Activated naive CD4-positive, alpha-beta T cell treated with anti-CD3 and anti-CD28 coated beads, Interleukin-2, amount 50 U/mL, for 24 hours (primary cell): ENCODE data around the gene ADCYAP1.
A peak's percentile ranks its signal among the peaks of the same experiment; 100 is the strongest.
"Not testable (repeated sequence)": the region's sequence is repeated elsewhere in the genome, so short reads cannot be mapped to it uniquely, and the experiment has no call there.

ENCODE experiments used
- H3K27ac Mint-ChIP-seq: one replicate; pipeline ENCODE4 v1.8.0; 2021; ENCODE audit warnings: mild to moderate bottlenecking, mixed read lengths
- H3K27me3 Mint-ChIP-seq: one replicate; pipeline ENCODE4 v1.8.0; 2021; ENCODE audit warnings: mixed read lengths
- H3K36me3 Mint-ChIP-seq: one replicate; pipeline ENCODE4 v1.8.0; 2021; ENCODE audit warnings: mixed read lengths
- H3K4me1 Mint-ChIP-seq: one replicate; pipeline ENCODE4 v1.8.0; 2021; ENCODE audit warnings: mixed read lengths
- H3K4me3 Mint-ChIP-seq: one replicate; pipeline ENCODE4 v1.8.0; 2021; ENCODE audit warnings: mild to moderate bottlenecking, mixed read lengths
- H3K9me3 Mint-ChIP-seq: one replicate; pipeline ENCODE4 v1.8.0; 2021; ENCODE audit warnings: mixed read lengths

Gene ADCYAP1

GRCh38 chr18:904218-905090 is at the start of gene ADCYAP1:
Gene ADCYAP1 (plus strand): TSS chr18:904871. CDS start chr18:905387, 516 bp downstream.
- Mint-ChIP-seq H3K27me3 (peaks cover 55% of the 10 kb centered on the region), H3K27ac (no peak within 1 kb of the TSS)

GRCh38 chr18:857986-858385 is 46.7 kb upstream of the ADCYAP1 start:
- Mint-ChIP-seq H3K27ac (no peak overlapping the region), H3K9me3 (no peaks in the 10 kb centered on the region), H3K4me3 (no peak overlapping the region), H3K36me3 (no peaks in the 10 kb centered on the region), H3K27me3 (peaks cover 6% of the 10 kb centered on the region), H3K4me1 (no peaks in the 10 kb centered on the region)

More at GRCh38 chr18:904218-905090, at the start of gene ADCYAP1:
- Mint-ChIP-seq H3K4me1 (peaks cover 23% of the 10 kb centered on the region), H3K9me3 (peaks cover 4% of the 10 kb centered on the region), H3K36me3 (peaks cover 3% of the 10 kb centered on the region), H3K4me3 (peak within 1 kb of the TSS; percentile 60)

- Mint-ChIP-seq H3K9me3 (no peaks in the 10 kb centered on the region), H3K4me1 (peaks cover 5% of the 10 kb centered on the region), H3K27ac (no peak overlapping the region), H3K36me3 (no peaks in the 10 kb centered on the region), H3K27me3 (peaks cover 14% of the 10 kb centered on the region), H3K4me3 (no peak overlapping the region)
These were observed 39.8 kb upstream of the ADCYAP1 start for GRCh38 chr18:864872-865273.

- H3K4me3 Mint-ChIP-seq = no peak overlapping the region
- H3K27ac Mint-ChIP-seq = no peak overlapping the region
- H3K9me3 Mint-ChIP-seq = no peaks in the 10 kb centered on the region
- H3K27me3 Mint-ChIP-seq = peaks cover 16% of the 10 kb centered on the region
- H3K4me1 Mint-ChIP-seq = peaks cover 5% of the 10 kb centered on the region
- H3K36me3 Mint-ChIP-seq = peaks cover 2% of the 10 kb centered on the region
These were observed 37.4 kb upstream of the ADCYAP1 start for GRCh38 chr18:867257-867656.

- H3K9me3 Mint-ChIP-seq, H3K27ac Mint-ChIP-seq, H3K27me3 Mint-ChIP-seq, H3K4me1 Mint-ChIP-seq, H3K36me3 Mint-ChIP-seq: not testable (repeated sequence)
- peak overlapping the region; percentile 72 for H3K4me3 Mint-ChIP-seq
These were observed 31.2 kb upstream of the ADCYAP1 start for GRCh38 chr18:873426-873825.

- Mint-ChIP-seq H3K27ac (no peak overlapping the region), H3K9me3 (no peaks in the 10 kb centered on the region), H3K4me1 (peaks cover 5% of the 10 kb centered on the region)
These were observed 28.8 kb upstream of the ADCYAP1 start for GRCh38 chr18:875912-876311.

GRCh38 chr18:877238-877637 is 27.4 kb upstream of the ADCYAP1 start:
- no peak overlapping the region for H3K27ac Mint-ChIP-seq
- H3K9me3 Mint-ChIP-seq = no peaks in the 10 kb centered on the region
- peaks cover 5% of the 10 kb centered on the region for H3K4me1 Mint-ChIP-seq
- no peaks in the 10 kb centered on the region for H3K36me3 Mint-ChIP-seq
- H3K4me3 Mint-ChIP-seq = no peak overlapping the region
- H3K27me3 Mint-ChIP-seq = no peaks in the 10 kb centered on the region

More at GRCh38 chr18:875912-876311, 28.8 kb upstream of the ADCYAP1 start:
- H3K27me3 Mint-ChIP-seq = peaks cover 2% of the 10 kb centered on the region
- peaks cover 2% of the 10 kb centered on the region for H3K36me3 Mint-ChIP-seq
- no peak overlapping the region for H3K4me3 Mint-ChIP-seq

GRCh38 chr18:886076-886475 is 18.6 kb upstream of the ADCYAP1 start:
- no peaks in the 10 kb centered on the region for H3K36me3 Mint-ChIP-seq
- H3K27ac Mint-ChIP-seq = no peak overlapping the region
- no peaks in the 10 kb centered on the region for H3K4me1 Mint-ChIP-seq
- H3K9me3 Mint-ChIP-seq = no peaks in the 10 kb centered on the region
- H3K27me3 Mint-ChIP-seq = peaks cover 14% of the 10 kb centered on the region
- H3K4me3 Mint-ChIP-seq = no peak overlapping the region

GRCh38 chr18:887716-888115 is 17.0 kb upstream of the ADCYAP1 start:
- H3K27ac Mint-ChIP-seq = no peak overlapping the region
- no peak overlapping the region for H3K4me3 Mint-ChIP-seq
- no peaks in the 10 kb centered on the region for H3K4me1 Mint-ChIP-seq
- no peaks in the 10 kb centered on the region for H3K36me3 Mint-ChIP-seq
- H3K9me3 Mint-ChIP-seq = no peaks in the 10 kb centered on the region
- H3K27me3 Mint-ChIP-seq = peaks cover 16% of the 10 kb centered on the region

- no peaks in the 10 kb centered on the region for H3K36me3 Mint-ChIP-seq
- no peak overlapping the region for H3K4me3 Mint-ChIP-seq
- H3K9me3 Mint-ChIP-seq = no peaks in the 10 kb centered on the region
- H3K27ac Mint-ChIP-seq = no peak overlapping the region
- no peaks in the 10 kb centered on the region for H3K4me1 Mint-ChIP-seq
- H3K27me3 Mint-ChIP-seq = peaks cover 16% of the 10 kb centered on the region
These were observed 12.4 kb upstream of the ADCYAP1 start for GRCh38 chr18:892316-892715.

- Mint-ChIP-seq H3K4me3 (no peak overlapping the region), H3K27ac (no peak overlapping the region), H3K36me3 (no peaks in the 10 kb centered on the region), H3K9me3 (no peaks in the 10 kb centered on the region), H3K4me1 (no peaks in the 10 kb centered on the region), H3K27me3 (peaks cover 24% of the 10 kb centered on the region)
These were observed 8.4 kb upstream of the ADCYAP1 start for GRCh38 chr18:896315-896714.

- Mint-ChIP-seq H3K27me3 (peaks cover 53% of the 10 kb centered on the region), H3K36me3 (peaks cover 1% of the 10 kb centered on the region), H3K4me3 (no peak overlapping the region)
These were observed 2.9 kb upstream of the ADCYAP1 start for GRCh38 chr18:901761-902160.

GRCh38 chr18:902229-902628 is 2.4 kb upstream of the ADCYAP1 start:
- Mint-ChIP-seq H3K4me1 (peaks cover 18% of the 10 kb centered on the region), H3K36me3 (peaks cover 1% of the 10 kb centered on the region), H3K27ac (no peak overlapping the region), H3K27me3 (peaks cover 53% of the 10 kb centered on the region), H3K9me3 (peaks cover 4% of the 10 kb centered on the region), H3K4me3 (no peak overlapping the region)

More at GRCh38 chr18:901761-902160, 2.9 kb upstream of the ADCYAP1 start:
- Mint-ChIP-seq H3K9me3 (peaks cover 4% of the 10 kb centered on the region), H3K4me1 (peaks cover 17% of the 10 kb centered on the region), H3K27ac (no peak overlapping the region)

GRCh38 chr18:903701-904100 is 970 bp upstream of the ADCYAP1 start:
- peaks cover 53% of the 10 kb centered on the region for H3K27me3 Mint-ChIP-seq
- peaks cover 20% of the 10 kb centered on the region for H3K4me1 Mint-ChIP-seq
- H3K4me3 Mint-ChIP-seq = no peak overlapping the region
- H3K36me3 Mint-ChIP-seq = peaks cover 1% of the 10 kb centered on the region
- no peak overlapping the region for H3K27ac Mint-ChIP-seq
- peaks cover 4% of the 10 kb centered on the region for H3K9me3 Mint-ChIP-seq

- Mint-ChIP-seq H3K36me3 (peaks cover 3% of the 10 kb centered on the region), H3K27me3 (peaks cover 55% of the 10 kb centered on the region), H3K9me3 (peaks cover 4% of the 10 kb centered on the region), H3K4me1 (peaks cover 23% of the 10 kb centered on the region), H3K27ac (no peak overlapping the region), H3K4me3 (peak overlapping the region; percentile 60)
These were observed 756 bp downstream of the ADCYAP1 start for GRCh38 chr18:905307-905947.

GRCh38 chr18:905948-906415 is 1.3 kb downstream of the ADCYAP1 start:
- H3K27me3 Mint-ChIP-seq = peaks cover 57% of the 10 kb centered on the region
- no peak overlapping the region for H3K27ac Mint-ChIP-seq
- H3K9me3 Mint-ChIP-seq = peaks cover 4% of the 10 kb centered on the region
- peaks cover 23% of the 10 kb centered on the region for H3K4me1 Mint-ChIP-seq
- peak overlapping the region; percentile 60 for H3K4me3 Mint-ChIP-seq
- H3K36me3 Mint-ChIP-seq = peaks cover 3% of the 10 kb centered on the region
